Measurements from ENCODE around the gene SLC41A2. TPM values are rescaled to one million over a fixed set of nuclear protein-coding genes. Genes with fewer than 3 reads are reported as not detected.

The SLC41A2 gene
- total and polyA plus RNA-seq, 9 of the 15 experiments (the other 6 are each of a cell fraction or from before 2014, with no cell fraction given) = 0.01 to 0.89 (median 0.16) TPM; not detected in 1

GRCh38 chr12:104930388-104931326 is 27.4 kb downstream of the SLC41A2 start:
- Histone ChIP-seq H3K4me3 (no peak overlapping the region), H3K36me3 (ENCODE audit: control insufficient read depth, insufficient read depth, low read length) (no peaks in the 10 kb centered on the region), H3K9ac (ENCODE audit: insufficient read depth in 1 of 2, low read depth in 2 of 2, low read length in 2 of 2) (no peak overlapping the region), H3K4me2 (ENCODE audit: insufficient read depth, low read length) (no peak overlapping the region), H4K20me1 (replicated peaks; ENCODE audit: control insufficient read depth, insufficient read depth, low read length) (no peaks in the 10 kb centered on the region), H3K9me3 (replicated peaks; ENCODE audit: control insufficient read depth, insufficient read depth, low read depth, low read length) (no peaks in the 10 kb centered on the region), H3K9me1 (ENCODE audit: control insufficient read depth, insufficient read depth, low read length) (no peaks in the 10 kb centered on the region), H3K27me3 (ENCODE audit: control insufficient read depth in 2 of 2, insufficient read depth in 2 of 2, low read length in 2 of 2) (peaks cover 0 to 8% of the 10 kb centered on the region in 2 experiments; a peak in 3 of 5 replicates), H3K79me2 (ENCODE audit: control insufficient read depth, insufficient read depth, low read length) (no peaks in the 10 kb centered on the region), H3K4me1 (replicated peaks in 1 of 2; ENCODE audit: control insufficient read depth in 2 of 2, insufficient read depth in 2 of 2, low read length in 2 of 2) (no peaks in the 10 kb centered on the region), H2AFZ (ENCODE audit: low read depth, low read length) (no peak overlapping the region), H3K27ac (ENCODE audit: extremely low read depth, low read depth, low read length) (no peak overlapping the region)
- BruUV-seq (replicated peaks) = no TSS peak
- FAIRE-seq (no peak), ATAC-seq (no peak), DNase-seq (ENCODE audit: extremely low read depth in 1 of 4, low spot score in 3 of 4) (no peak)
- ChIA-PET CTCF (ENCODE audit: low intra/inter-chr PET ratio) (no interaction called here), POLR2A (interaction anchor here (1.2 kb wide), 1 partner anchor 12 kb away, joined by 3 read pairs; no protein-coding TSS in a partner anchor)
- 2% methylated on average over 4 of the region's 4 CpGs for WGBS (ENCODE audit: insufficient coverage, low coverage, missing lambda C conversion rate)
- intact Hi-C loops (cut with micrococcal nuclease) (no loop called here), in situ Hi-C loops (cut with MboI) (no loop called here)
- no peak for TF ChIP-seq PHF8 (IDR thresholded peaks at IDR 0.05; ENCODE audit: borderline replicate concordance, low read length)
- TF ChIP-seq IFI16 (CRISPR knock-in tag; IDR thresholded peaks at IDR 0.05) = no peak
- TF ChIP-seq KAT2B (IDR thresholded peaks at IDR 0.05; ENCODE audit: low read depth, low read length) = no peak
- no peak for TF ChIP-seq MYNN (IDR thresholded peaks at IDR 0.05)
- TF ChIP-seq MYNN (CRISPR knock-in tag; IDR thresholded peaks at IDR 0.05) = no peak
- no peak for TF ChIP-seq MAZ (CRISPR knock-in tag; conservative IDR thresholded peaks at IDR 0.05 in 1 of 2, IDR thresholded peaks at IDR 0.05 in 1 of 2)
- TF ChIP-seq ZBTB9 (CRISPR knock-in tag; IDR thresholded peaks at IDR 0.05) = no peak
- TF ChIP-seq IRF2 (CRISPR knock-in tag; IDR thresholded peaks at IDR 0.05) = no peak
- TF ChIP-seq POLR3A (IDR thresholded peaks at IDR 0.05; ENCODE audit: borderline replicate concordance, extremely low read depth, insufficient read depth, insufficient read length) = no peak
- no peak for TF ChIP-seq TCF15 (CRISPR knock-in tag; IDR thresholded peaks at IDR 0.05)
- no peak for TF ChIP-seq FOXK2 (conservative IDR thresholded peaks at IDR 0.05 in 1 of 2, IDR thresholded peaks at IDR 0.05 in 1 of 2; ENCODE audit: low read depth in 2 of 2)
- no peak for TF ChIP-seq KDM4B (IDR thresholded peaks at IDR 0.05; ENCODE audit: borderline replicate concordance in 2 of 2, low read depth in 1 of 2)
- TF ChIP-seq MTA2 (IDR thresholded peaks at IDR 0.05; ENCODE audit: low read depth) = no peak
- no peak for TF ChIP-seq POLR2A (conservative IDR thresholded peaks at IDR 0.05)
- TF ChIP-seq ETS2 (tag; IDR thresholded peaks at IDR 0.05; ENCODE audit: borderline replicate concordance, poor library complexity, severe bottlenecking) = no peak
- no peak for TF ChIP-seq ZNF699 (CRISPR knock-in tag; IDR thresholded peaks at IDR 0.05; ENCODE audit: insufficient replicate concordance)
- no peak for TF ChIP-seq SREBF2 (CRISPR knock-in tag; IDR thresholded peaks at IDR 0.05)
- TF ChIP-seq MECOM (CRISPR knock-in tag; IDR thresholded peaks at IDR 0.05) = no peak
- no peak for TF ChIP-seq ELK1 (CRISPR knock-in tag; IDR thresholded peaks at IDR 0.05)
- TF ChIP-seq BCL6 (CRISPR knock-in tag; IDR thresholded peaks at IDR 0.05) = no peak

Measured in K562 (cell line).